HG03558 (cell line): Measurements from ENCODE around the gene CACNA1I.

ENCODE experiments used
- ATAC-seq: cut with Tn5 transposase; IDR thresholded peaks from one replicate; pipeline ENCODE4 v1.9.1; 2021; ENCODE audit warnings: moderate number of reproducible peaks; ENCODE audit not compliant: unreplicated experiment; ENCODE audit errors: extremely low read depth

The CACNA1I gene

DNA sequence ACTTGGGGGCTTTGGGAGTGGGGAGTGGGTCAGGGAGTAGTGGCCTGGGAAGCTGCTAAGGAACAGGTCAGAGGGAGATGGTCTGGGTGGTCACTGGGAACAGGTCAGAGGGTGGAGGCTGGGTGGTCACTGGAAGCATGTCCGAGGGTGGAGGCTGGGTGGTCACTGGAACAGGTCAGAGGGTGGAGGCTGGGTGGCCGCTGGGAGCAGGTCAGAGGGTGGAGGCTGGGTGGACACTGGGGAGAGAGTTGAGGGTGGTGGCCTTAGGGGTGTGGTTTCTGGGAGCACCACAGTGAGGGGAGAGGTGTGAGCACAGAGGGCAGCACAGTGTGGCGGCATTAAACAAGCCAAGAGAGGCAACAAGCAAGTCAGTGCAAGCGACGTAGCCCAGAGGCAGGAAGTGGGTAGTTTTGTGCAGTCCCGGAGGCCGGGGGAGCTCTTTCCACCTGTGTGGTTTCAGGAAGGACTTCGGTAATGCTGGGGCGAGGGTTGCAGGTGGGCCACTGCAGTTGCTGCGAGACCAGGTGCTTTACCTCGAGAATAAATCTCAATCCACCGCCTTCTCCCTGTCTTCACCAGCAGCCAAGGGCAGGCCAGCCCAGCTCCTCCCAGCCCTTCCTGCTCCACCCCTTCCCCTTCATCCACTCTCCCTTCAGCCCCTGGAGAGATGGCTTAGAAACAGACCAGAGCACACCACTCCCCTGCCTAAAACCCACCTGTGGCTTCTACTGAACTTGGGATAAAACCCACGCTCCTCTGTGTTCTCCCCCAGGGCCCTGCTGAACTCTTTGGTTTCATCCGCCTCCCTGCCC is 3.2 kb upstream of the CACNA1I start:
- no peak for ATAC-seq

DNA sequence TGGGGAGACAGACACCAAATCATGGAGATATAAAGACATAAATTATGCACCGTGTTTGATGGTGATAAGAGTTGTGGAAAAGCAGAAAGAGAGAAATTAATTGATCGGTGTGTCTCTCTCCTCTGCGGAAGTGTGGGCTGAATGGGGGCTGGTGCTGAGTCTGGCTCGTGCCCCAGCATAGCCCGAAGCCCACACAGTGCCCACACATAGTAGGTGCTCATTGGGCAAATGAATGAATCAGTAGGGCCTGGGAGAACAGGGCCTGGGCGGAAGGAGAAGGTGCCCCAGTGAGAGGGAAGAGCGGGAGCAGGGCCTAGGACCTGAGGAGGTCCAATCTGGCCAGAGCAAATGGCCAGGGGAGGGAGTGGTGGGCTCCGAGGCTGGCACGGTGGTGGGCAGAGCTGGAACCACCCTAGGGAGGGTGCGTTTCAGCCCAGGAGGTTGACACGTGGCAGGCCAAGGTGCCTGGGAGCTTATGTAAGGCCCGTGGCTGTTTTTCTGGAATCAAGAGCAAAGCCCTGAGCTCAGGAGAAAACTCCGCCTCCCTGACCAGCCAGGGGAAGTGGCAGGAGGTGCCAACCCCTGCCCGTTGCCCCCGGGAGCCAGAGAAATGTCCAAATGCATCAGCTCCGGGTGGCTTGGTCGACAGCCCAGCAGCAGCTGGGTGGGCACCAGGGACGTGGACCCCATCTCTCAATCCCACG is 2.1 kb upstream of the CACNA1I start:
- ATAC-seq: no peak

- no peak for ATAC-seq
Observed at GRCh38 chr22:39569066-39569465, 1.5 kb upstream of the CACNA1I start.

- ATAC-seq: no peak
Observed at GRCh38 chr22:39570226-39570625, 327 bp upstream of the CACNA1I start.

GRCh38 chr22:39571538-39571937 is 985 bp downstream of the CACNA1I start:
- ATAC-seq: no peak

- no peak for ATAC-seq
Observed at GRCh38 chr22:39574779-39575551, 4.4 kb downstream of the CACNA1I start.

DNA sequence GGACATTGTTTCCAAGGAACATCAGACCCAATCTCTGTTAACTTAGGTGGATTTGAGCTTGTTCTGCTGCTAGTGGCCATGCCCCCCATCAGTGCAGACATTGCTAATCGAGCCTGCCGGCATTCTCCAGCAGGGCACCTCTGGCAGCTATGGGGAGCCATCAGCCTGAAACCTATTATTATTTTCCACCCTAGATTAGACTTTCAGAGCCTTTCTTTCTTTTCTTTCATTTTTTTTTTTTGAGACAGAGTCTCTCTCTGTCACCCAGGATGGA is 4.9 kb downstream of the CACNA1I start:
- no peak for ATAC-seq

GRCh38 chr22:39576027-39576426 is 5.5 kb downstream of the CACNA1I start:
- ATAC-seq: no peak

DNA sequence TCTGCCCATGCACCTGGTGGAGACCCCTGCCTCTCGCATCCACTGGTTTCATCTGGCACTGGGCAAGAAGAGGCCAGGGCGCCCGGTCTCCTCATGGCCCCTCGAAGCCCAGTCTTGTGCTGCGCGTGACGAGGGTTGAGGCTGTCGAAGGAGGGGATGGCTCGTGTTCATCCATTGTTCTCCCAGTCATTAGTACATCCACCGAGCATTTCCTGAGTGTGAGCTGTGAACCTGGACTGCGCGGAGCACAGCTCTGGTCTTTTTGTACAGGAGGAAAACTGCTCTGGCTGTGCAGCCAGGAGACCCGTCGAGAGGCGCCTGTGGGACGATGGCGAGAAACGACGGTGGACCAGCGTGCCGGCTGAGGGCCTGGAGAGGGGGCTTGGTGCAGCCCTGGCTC is 6.8 kb downstream of the CACNA1I start:
- ATAC-seq: no peak

DNA sequence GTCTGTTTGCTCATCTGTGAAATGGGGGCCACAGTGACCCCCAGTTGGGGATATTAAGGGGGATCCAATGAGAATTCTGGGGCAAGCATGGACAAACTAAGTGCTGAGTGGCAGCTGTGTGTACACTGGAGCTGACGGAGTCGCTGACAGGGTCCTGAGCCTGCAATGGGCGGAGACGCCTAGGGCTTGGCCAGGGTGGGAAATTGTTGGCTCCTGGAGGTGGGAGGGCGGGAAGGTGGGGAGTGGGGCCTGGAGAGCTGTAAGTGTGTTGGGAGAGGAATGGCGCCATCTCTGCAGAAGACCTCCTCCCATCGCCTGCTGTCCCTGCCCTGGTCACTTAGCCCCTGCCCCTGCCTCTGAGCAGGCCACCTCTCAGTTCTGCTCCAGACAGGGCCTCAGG is 7.3 kb downstream of the CACNA1I start:
- no peak for ATAC-seq

GRCh38 chr22:39580006-39580441 is 9.5 kb downstream of the CACNA1I start:
- no peak for ATAC-seq

GRCh38 chr22:39580795-39581194 is 10.2 kb downstream of the CACNA1I start:
- no peak for ATAC-seq

DNA sequence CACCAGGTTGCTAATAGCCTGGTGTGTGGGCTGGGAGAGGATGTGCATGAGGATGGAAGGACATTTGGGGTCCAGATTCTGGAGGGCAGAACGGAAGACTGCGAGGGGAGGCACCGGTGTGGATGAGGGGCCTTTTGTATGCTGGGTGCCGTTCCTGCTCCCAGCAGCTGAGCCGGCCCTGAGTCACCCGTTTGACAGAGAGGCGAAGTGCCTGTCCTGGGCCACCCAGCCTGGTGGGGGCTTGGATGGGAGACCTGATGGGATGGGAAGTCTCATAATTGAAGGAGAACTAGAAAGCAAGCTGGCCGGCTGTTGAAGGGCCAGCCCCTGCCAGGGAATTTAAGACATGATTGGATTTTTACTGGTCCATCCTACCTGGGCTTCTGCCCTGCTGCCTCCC is 10.8 kb downstream of the CACNA1I start:
- no peak for ATAC-seq

DNA sequence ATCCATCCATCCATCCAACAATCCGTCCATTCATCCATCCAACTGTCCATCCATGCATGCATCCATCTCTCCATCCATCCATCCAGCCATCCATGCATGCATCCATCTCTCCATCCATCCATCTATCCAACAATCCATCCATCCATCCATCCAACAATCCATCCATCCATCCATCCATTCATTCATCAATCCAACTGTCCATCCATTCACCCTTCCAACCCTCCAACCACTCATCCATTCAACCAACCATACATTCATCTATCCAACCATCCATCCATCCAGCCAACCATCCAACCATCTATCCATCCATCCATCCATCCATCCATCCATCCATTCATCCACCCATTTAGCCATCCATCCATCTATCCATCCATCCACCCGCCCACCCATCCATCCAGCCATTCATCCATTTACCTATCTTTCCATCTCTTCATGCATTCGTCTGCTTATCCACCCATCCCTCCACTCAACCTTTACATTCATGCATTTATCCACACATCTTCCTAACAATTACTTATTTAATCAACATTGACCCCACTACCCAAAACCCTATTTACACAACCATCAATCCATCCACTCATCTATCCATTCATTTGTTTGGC is 12.6 kb downstream of the CACNA1I start:
- no peak for ATAC-seq

- no peak for ATAC-seq
Observed at GRCh38 chr22:39589875-39590274, 19.3 kb downstream of the CACNA1I start.

DNA sequence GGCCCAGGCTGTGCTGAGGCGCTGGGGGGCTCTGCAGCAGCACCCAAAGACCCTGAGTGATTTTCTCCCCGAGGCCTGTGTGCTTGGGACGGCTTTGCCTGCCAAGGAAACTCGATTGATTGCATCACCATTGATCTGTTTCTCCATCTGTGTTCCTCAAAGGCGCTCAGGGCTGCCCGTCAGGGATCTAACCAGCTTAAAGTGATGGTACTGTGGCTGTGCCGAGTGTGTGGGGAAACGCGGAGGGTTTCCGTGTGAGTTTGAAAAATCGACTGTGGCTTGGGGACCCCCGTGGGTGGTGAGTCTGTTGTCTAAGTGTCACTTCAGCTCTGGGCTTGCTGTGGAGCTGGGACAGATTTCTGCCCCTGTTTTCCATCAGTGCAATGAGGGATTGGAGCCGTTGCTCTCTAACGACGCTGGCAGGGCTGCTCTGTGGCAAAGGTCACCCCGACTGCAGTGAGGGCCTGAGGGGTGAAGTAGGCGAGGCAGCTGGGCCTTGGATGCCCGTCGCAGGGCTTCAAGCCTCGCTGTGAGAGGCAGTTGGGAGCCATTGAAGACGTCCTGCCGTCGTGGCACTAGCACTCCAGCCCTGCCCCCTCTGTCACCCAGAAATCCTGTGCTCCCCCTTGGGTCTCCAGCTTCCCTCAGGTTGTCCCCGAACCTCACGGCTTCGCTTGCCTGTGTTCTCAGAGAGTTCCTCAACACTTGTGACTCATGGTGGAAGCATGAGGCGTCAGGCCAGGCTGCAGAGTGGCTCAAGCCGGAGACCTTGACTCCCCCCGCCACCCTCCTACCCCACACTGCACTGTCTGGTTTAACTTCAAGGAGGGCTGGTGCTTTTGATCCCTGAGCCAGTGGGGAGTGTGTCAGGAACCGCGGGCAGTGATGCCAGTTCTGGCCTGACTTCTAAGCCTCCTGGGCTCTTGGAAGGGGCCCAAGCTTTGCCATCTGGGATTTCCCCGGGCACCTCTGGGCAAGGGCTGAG is 21.8 kb downstream of the CACNA1I start:
- ATAC-seq: no peak

DNA sequence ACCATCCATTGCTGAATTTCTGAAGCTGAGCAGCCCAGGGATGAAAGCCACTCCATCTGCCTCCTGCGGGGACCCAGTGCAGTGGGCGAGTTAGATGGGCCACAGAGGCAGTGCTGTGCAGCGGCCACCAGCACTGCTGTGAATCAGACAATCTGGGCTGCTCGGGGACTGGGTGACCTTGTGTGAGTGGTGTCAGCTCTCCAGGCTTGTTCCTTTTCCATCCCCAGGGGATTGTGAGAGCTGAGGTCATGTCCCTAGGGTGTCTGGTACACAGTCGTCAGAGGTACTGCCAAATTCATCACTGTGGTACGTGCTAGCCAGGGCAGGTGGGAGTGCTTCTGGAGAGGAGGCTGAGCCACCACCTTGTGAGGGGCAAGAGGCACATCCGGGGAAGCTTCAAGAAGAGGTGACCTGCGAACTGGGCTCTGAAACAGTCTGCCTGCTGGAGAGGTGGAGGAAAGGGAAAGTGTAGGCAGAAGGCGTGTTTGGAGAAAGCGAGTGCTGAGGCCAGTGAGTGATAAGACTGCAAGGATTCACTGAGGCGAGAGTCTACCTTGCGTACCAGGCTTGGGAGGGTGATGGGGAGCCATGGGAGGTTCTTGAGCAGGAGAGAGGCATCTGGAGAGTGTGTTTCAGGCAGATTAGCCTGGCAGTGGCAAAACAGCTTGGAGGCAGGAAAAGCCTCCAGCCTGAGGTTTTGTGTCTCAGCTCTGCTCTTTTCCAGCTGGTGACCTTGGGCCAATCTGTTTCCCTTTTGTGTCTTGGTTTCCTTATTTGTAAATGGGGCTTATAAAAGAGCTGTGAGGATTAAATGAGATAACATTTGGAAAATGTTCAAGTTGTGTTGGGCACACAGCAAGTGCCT is 22.7 kb downstream of the CACNA1I start:
- ATAC-seq: no peak

GRCh38 chr22:39593931-39594285 is 23.4 kb downstream of the CACNA1I start:
- no peak for ATAC-seq

GRCh38 chr22:39594411-39594810 is 23.9 kb downstream of the CACNA1I start:
- no peak for ATAC-seq
